Right ventricle myocardium inferior (tissue), 1 donor: ENCODE results near the gene CHRFAM7A. TPM values are rescaled to one million over a fixed set of nuclear protein-coding genes. Genes with fewer than 3 reads are reported as not detected.
"Not testable (repeated sequence)": the region's sequence is repeated elsewhere in the genome, so short reads cannot be mapped to it uniquely, and the experiment has no call there.

Source experiments
- ATAC-seq: fragments of 200-7000 bp; cut with Tn5 transposase; one replicate; pipeline ENCODE4 v1.9.1; 2020; ENCODE audit warnings: mild to moderate bottlenecking, moderate library complexity
- DNase-seq: peaks from one replicate; pipeline ENCODE4 v3.0.0; 2021; ENCODE audit errors: missing footprints
- intact Hi-C: fragments of 100-400 bp; cut with DNase I; formaldehyde crosslinking; loops from one replicate; pipeline ENCODE4 v1.11.0; 2022
- total RNA-seq: library from RNA; stranded (reverse); fragmentation: NEBNext Ultra II Directional; extraction: Animal tissue kit (Norgen Biotek cat#: 25700); gene quantifications from one replicate; pipeline ENCODE4 v1.2.1, GENCODE V29; 2021
- donor health status: DM: no; HTN: yes; CAD: no; lungs with severe emphysema.

Gene CHRFAM7A
- total RNA-seq, 1 donor from 2014 or later = 2.0 TPM

- intact Hi-C loops, DNase-seq, ATAC-seq: not testable (repeated sequence)
Observed at GRCh38 chr15:30336584-30336983, 56.8 kb downstream of the CHRFAM7A start.

DNA sequence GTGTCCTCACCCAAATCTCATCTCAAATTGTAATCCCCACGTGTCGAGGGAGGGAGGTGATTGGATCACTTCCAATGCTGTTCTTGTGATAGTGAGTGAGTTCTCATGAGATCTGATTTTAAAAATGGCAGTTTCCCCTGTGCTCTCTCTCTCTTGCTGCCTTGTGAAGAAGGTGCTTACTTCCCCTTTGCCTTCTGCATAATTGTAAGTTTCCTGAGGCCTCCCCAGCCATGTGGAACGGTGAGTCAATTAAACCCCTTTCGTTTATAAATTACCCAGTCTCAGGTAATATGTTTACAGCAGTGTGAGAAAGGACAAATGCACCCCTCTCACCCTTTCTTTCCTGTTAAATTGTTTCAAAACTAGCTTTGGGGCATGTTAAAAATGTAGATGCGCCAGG, 59.2 kb downstream of the CHRFAM7A start:
- intact Hi-C loops, DNase-seq, ATAC-seq: not testable (repeated sequence)

GRCh38 chr15:30326145-30326544, 67.2 kb downstream of the CHRFAM7A start:
- intact Hi-C loops, DNase-seq, ATAC-seq: not testable (repeated sequence)

DNA sequence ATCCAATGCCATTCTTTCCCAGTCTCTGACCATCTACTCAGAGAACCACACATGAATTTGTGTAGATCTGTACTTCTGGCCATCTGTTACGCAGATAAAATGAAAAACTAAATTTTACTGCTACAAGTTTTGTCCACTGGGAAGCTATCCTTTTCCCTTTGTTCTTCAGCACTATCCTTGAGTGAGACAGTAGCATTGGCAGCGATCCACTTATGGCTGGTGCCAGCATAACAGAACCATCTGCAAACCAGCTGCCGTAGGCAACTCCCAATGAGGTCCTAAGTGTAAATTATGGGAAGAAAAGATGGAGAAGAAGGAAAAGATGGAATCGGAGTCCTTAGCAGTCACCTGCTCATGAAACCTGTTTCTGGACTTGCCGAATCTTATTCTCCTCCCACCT, 72.3 kb downstream of the CHRFAM7A start:
- intact Hi-C loops, ATAC-seq, DNase-seq: not testable (repeated sequence)

DNA sequence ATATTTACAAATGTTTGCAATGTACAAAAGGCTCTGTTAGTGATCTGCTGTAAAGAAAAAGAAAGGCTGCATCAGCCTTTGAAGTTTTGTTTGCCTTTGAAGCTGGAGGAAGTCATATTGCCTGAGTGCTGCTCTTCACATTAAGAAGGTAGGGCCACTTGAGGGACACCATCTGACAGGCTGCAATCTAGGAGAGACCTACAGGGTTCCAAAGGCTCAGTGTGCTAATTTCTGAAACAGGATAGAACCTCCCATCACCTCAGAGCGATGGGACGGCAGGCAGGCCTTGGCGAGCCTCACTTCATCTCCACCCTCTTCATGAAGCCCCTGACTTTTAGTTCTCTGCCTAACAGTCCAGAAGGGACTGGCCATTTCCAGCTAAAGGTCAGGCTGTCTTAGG, 77.6 kb downstream of the CHRFAM7A start:
- ATAC-seq, DNase-seq, intact Hi-C loops: not testable (repeated sequence)

- intact Hi-C loops, ATAC-seq, DNase-seq: not testable (repeated sequence)
Observed at GRCh38 chr15:30310575-30310974, 82.8 kb downstream of the CHRFAM7A start.

Other genes starting within 250 kb of the CHRFAM7A start
- 3.6 TPM for gene GOLGA8R, start 20.7 kb upstream of the CHRFAM7A start, total RNA-seq
- gene GOLGA8Q, start 158.5 kb upstream of the CHRFAM7A start, total RNA-seq = 0.65 TPM
- not detected for gene GOLGA8H, start 210.5 kb upstream of the CHRFAM7A start, total RNA-seq